GM12801 (cell line): ENCODE measurements around the gene CAMKMT.

Experiments
- CTCF ChIP-seq: IDR thresholded peaks from one replicate; pipeline ENCODE4 v1.5.1; 2011; ENCODE audit warnings: control low read depth; ENCODE audit not compliant: insufficient read length; ENCODE audit errors: extremely low read depth

The CAMKMT gene

GRCh38 chr2:44551497-44551896 lies 189.8 kb downstream of the CAMKMT start:
- TF ChIP-seq CTCF = no peak

GRCh38 chr2:44553456-44553855 lies 191.7 kb downstream of the CAMKMT start:
- no peak for TF ChIP-seq CTCF

- no peak for TF ChIP-seq CTCF
Observed at GRCh38 chr2:44555700-44556099, 194.0 kb downstream of the CAMKMT start.

- no peak for TF ChIP-seq CTCF
Observed at GRCh38 chr2:44559108-44559507, 197.4 kb downstream of the CAMKMT start.

- TF ChIP-seq CTCF = no peak
Observed at GRCh38 chr2:44560352-44560751, 198.6 kb downstream of the CAMKMT start.

- TF ChIP-seq CTCF = no peak
Observed at GRCh38 chr2:44560941-44561340, 199.2 kb downstream of the CAMKMT start.

GRCh38 chr2:44562737-44563136 lies 201.0 kb downstream of the CAMKMT start:
- TF ChIP-seq CTCF = no peak

- TF ChIP-seq CTCF = no peak
Observed at GRCh38 chr2:44564752-44565151, 203.0 kb downstream of the CAMKMT start.
